GM12878 (cell line): ENCODE results near the gene HHIP. TPM values are rescaled to one million over a fixed set of nuclear protein-coding genes. Genes with fewer than 3 reads are reported as not detected.

Experiments used
- ATAC-seq: fragments of 200-7000 bp; cut with Tn5 transposase; 3 replicates; pipeline ENCODE4 v1.9.1; 2020; ENCODE audit warnings: mild to moderate bottlenecking, moderate library complexity
- BruUV-seq: library from RNA; stranded (reverse); fragments of 400-500 nt; replicated peaks from 2 replicates; lab custom pipeline; 2021; lab: Mats Ljungman, UMichigan
- CTCF ChIA-PET: fragments of 300-600 bp; sonication (Branson Sonifier 250); formaldehyde crosslinking; extraction: SDS; loops from one replicate; lab custom pipeline; 2021; ENCODE audit warnings: inconsistent platforms; lab: Yijun Ruan, JAX
- POLR2A ChIA-PET: fragments of 350-600 bp; formaldehyde crosslinking; extraction: SDS; loops from one replicate; lab custom pipeline; 2021; ENCODE audit warnings: inconsistent platforms; lab: Charles Lee
- RAD21 ChIA-PET: fragments of 300-600 bp; sonication (Branson Sonifier 250); formaldehyde crosslinking; loops from one replicate; lab custom pipeline; 2023; ENCODE audit warnings: antibody characterized with exemption; ENCODE audit not compliant: unreplicated experiment; lab: Charles Lee
- SMC1A ChIA-PET: fragments of 300-600 bp; sonication (Branson Sonifier 250); formaldehyde crosslinking; loops from one replicate; lab custom pipeline; 2023; ENCODE audit not compliant: unreplicated experiment, uncharacterized antibody; lab: Charles Lee
- DNase-seq: peaks from one replicate; pipeline ENCODE4 v3.0.0-alpha.2; 2011; ENCODE audit warnings: low read depth, low spot score
- FAIRE-seq: peaks from 3 replicates; lab custom pipeline; 2011; peaks lifted over from hg19 to GRCh38; lab: Jason Lieb, UNC
- H2AFZ ChIP-seq: 2 replicates; pipeline ENCODE4 v1.6.0; 2011; ENCODE audit warnings: low read depth, low read length, control low read depth; ENCODE audit not compliant: control insufficient read depth
- H3K27ac ChIP-seq: 2 replicates; pipeline ENCODE4 v1.5.1; 2011; ENCODE audit warnings: control low read depth; ENCODE audit not compliant: control insufficient read depth, insufficient read depth
- H3K27me3 ChIP-seq, 2 experiments: replicated peaks in 1 of 2; 2 replicates each; pipeline versions ENCODE4 v1.6.0 to v1.6.1; 2011; ENCODE audit warnings: low read length in 1 of 2; ENCODE audit not compliant: control insufficient read depth in 2 of 2, insufficient read depth in 2 of 2
- H3K36me3 ChIP-seq, 2 experiments: 2 replicates each; pipeline ENCODE4 v1.5.1; 2011; ENCODE audit warnings: low read length in 1 of 2; ENCODE audit not compliant: control insufficient read depth in 2 of 2, insufficient read depth in 2 of 2
- H3K4me1 ChIP-seq: 2 replicates; pipeline ENCODE4 v1.6.1; 2011; ENCODE audit warnings: mild to moderate bottlenecking, low read length, moderate library complexity, mixed read lengths; ENCODE audit not compliant: control insufficient read depth, insufficient read depth
- H3K4me2 ChIP-seq: 2 replicates; pipeline ENCODE4 v1.6.0; 2011; ENCODE audit warnings: control low read depth; ENCODE audit not compliant: control insufficient read depth, insufficient read depth
- H3K4me3 ChIP-seq: fragments of 200-600 bp; sonication (generic); 2 replicates; pipeline ENCODE4 v1.5.1; 2016
- H3K79me2 ChIP-seq: 2 replicates; pipeline ENCODE4 v1.6.0; 2011; ENCODE audit warnings: low read length; ENCODE audit not compliant: control insufficient read depth, insufficient read depth
- H3K9ac ChIP-seq: 2 replicates; pipeline ENCODE4 v1.8.0; 2011; ENCODE audit warnings: low read length, control low read depth, mixed read lengths; ENCODE audit not compliant: control insufficient read depth, insufficient read depth
- H3K9me3 ChIP-seq: replicated peaks from 3 replicates; pipeline ENCODE4 v1.5.1; 2011; ENCODE audit warnings: mild to moderate bottlenecking, low read length; ENCODE audit not compliant: control insufficient read depth, insufficient read depth
- H4K20me1 ChIP-seq: 2 replicates; pipeline ENCODE4 v1.6.0; 2011; ENCODE audit not compliant: control insufficient read depth, insufficient read depth
- CEBPB ChIP-seq, 2 experiments: fragments of 150-350 bp in 1 of 2; IDR thresholded peaks; 2 replicates each; pipeline ENCODE4 v1.6.1; 2012 to 2014; ENCODE audit warnings: low read depth in 2 of 2, low read length in 2 of 2, borderline replicate concordance in 1 of 2, inconsistent platforms in 1 of 2
- CHD1 ChIP-seq: IDR thresholded peaks from 2 replicates; pipeline ENCODE4 v1.6.1; 2012; ENCODE audit warnings: low read depth, low read length, improper control_type of control experiment
- ETV6 ChIP-seq, 2 experiments: fragments of 450-650 bp in 1 of 2; IDR thresholded peaks in 1 of 2; conservative IDR thresholded peaks in 1 of 2; 2 replicates each; pipeline ENCODE4 v1.6.1; 2014; ENCODE audit warnings: antibody characterized with exemption in 1 of 2, borderline replicate concordance in 1 of 2, low read depth in 1 of 2, mild to moderate bottlenecking in 1 of 2, moderate library complexity in 1 of 2
- GATAD2B ChIP-seq: fragments of 450-650 bp; conservative IDR thresholded peaks from 2 replicates; pipeline ENCODE4 v1.6.1; 2017; ENCODE audit warnings: low read depth, mild to moderate bottlenecking, moderate library complexity
- MTA3 ChIP-seq: IDR thresholded peaks from 2 replicates; pipeline ENCODE4 v1.6.1; 2012; ENCODE audit warnings: low read length, inconsistent platforms, borderline replicate concordance
- NFYB ChIP-seq: IDR thresholded peaks from 2 replicates; pipeline ENCODE4 v1.6.1; 2011; ENCODE audit warnings: low read depth, mild to moderate bottlenecking, low read length, improper control_type of control experiment, moderate library complexity; ENCODE audit not compliant: insufficient read depth
- NR2F1 ChIP-seq: fragments of 450-650 bp; conservative IDR thresholded peaks from 2 replicates; pipeline ENCODE4 v1.6.1; 2017; ENCODE audit warnings: mild to moderate bottlenecking
- PML ChIP-seq: IDR thresholded peaks from 2 replicates; pipeline ENCODE4 v1.6.1; 2012; ENCODE audit warnings: low read length, inconsistent platforms
- RCOR1 ChIP-seq: conservative IDR thresholded peaks from 2 replicates; pipeline ENCODE4 v1.6.1; 2012; ENCODE audit warnings: low read depth, low read length, improper control_type of control experiment
- RFX5 ChIP-seq: IDR thresholded peaks from 2 replicates; pipeline ENCODE4 v1.6.1; 2011; ENCODE audit warnings: low read depth, low read length, improper control_type of control experiment
- TBL1XR1 ChIP-seq: IDR thresholded peaks from 2 replicates; pipeline ENCODE4 v1.6.1; 2012; ENCODE audit warnings: low read depth, low read length, improper control_type of control experiment
- WGBS: methylation state at CpG from one replicate; pipeline ENCODE4 v1.1.6; 2016; ENCODE audit warnings: low lambda C conversion rate; ENCODE audit not compliant: insufficient replicate concordance, insufficient coverage; ENCODE audit errors: missing lambda C conversion rate; 5-methylcytosine and 5-hydroxymethylcytosine counted together
- in situ Hi-C: fragments of 300-500 bp; cut with MboI; formaldehyde crosslinking; loops from 9 replicates; pipeline ENCODE4 v1.14.3; 2018; ENCODE audit warnings: mixed read lengths
- intact Hi-C: fragments of 100-400 bp; cut with micrococcal nuclease; formaldehyde crosslinking; loops from one replicate; pipeline ENCODE4 v1.14.2; 2022; ENCODE audit not compliant: unreplicated experiment
- polyA plus RNA-seq, 11 experiments: library from polyadenylated mRNA; depleted of rRNA in 4 of 11; unstranded in 6 of 11; stranded (reverse) in 5 of 11; fragments of >200 nt; fragmentation: Nextera tagmentation in 4 of 11; fragmentation: Illumina TruSeq in 1 of 11; extraction: Ambion mirVana in 4 of 11; extraction: Trizol in 1 of 11; gene quantifications; 1 replicate in 1 of 11; 2 replicates in 10 of 11; pipeline versions ENCODE4 v1.2.1 to v1.2.3, GENCODE V29; 2011 to 2016; ENCODE audit warnings: inconsistent platforms in 2 of 11, missing spikeins in 2 of 11, low read depth in 1 of 11
- total RNA-seq, 4 experiments: library from RNA; depleted of rRNA in 3 of 4; stranded (reverse); fragments of >200 nt in 3 of 4; fragmentation: Illumina TruSeq in 1 of 4; extraction: Trizol in 1 of 4; gene quantifications; 2 replicates each; pipeline versions ENCODE4 v1.2.1 to v1.2.3, GENCODE V29; 2013 to 2021
- TF ChIP-seq, protein P1 (sequence below): fragments of 150-350 bp; IDR thresholded peaks from 2 replicates; pipeline ENCODE4 v1.6.1; 2016; ENCODE audit warnings: low read depth, low read length
- TF ChIP-seq, protein P2 (sequence below): fragments of 450-650 bp; formaldehyde crosslinking; IDR thresholded peaks from 2 replicates; pipeline ENCODE4 v1.5.0; 2022; ENCODE audit warnings: mild to moderate bottlenecking, missing genetic modification characterization
- TF ChIP-seq, protein P3 (sequence below): IDR thresholded peaks from 2 replicates; pipeline ENCODE4 v1.6.1; 2011; ENCODE audit warnings: low read depth, mild to moderate bottlenecking, low read length, moderate library complexity, borderline replicate concordance; ENCODE audit errors: extremely low read depth

Gene HHIP
- total and polyA plus RNA-seq, 10 of the 15 experiments (the other 5 are each of a cell fraction or from before 2014, with no cell fraction given) = 0.06 to 0.56 (median 0.24) TPM; not detected in 1

DNA sequence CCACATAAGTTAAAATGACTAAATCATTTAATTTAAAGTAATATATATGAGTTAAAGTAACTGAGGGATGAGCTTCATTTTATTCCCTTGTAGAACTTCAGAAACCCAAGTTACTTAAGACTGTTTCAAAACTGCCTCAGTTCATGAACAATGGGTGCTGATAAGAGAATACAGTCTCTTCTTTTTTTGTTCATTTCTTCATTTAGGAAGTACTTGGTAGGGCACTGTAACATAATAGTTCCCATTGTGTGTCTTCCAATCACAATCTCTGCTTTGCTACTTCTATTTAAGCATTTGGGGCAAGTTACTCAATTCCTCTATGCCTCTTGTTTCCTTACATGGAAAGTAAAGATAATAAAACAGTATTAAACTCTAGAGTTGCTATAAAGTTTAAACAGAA is 50.4 kb downstream of the HHIP start (continued):
- TF ChIP-seq, protein P1, sequence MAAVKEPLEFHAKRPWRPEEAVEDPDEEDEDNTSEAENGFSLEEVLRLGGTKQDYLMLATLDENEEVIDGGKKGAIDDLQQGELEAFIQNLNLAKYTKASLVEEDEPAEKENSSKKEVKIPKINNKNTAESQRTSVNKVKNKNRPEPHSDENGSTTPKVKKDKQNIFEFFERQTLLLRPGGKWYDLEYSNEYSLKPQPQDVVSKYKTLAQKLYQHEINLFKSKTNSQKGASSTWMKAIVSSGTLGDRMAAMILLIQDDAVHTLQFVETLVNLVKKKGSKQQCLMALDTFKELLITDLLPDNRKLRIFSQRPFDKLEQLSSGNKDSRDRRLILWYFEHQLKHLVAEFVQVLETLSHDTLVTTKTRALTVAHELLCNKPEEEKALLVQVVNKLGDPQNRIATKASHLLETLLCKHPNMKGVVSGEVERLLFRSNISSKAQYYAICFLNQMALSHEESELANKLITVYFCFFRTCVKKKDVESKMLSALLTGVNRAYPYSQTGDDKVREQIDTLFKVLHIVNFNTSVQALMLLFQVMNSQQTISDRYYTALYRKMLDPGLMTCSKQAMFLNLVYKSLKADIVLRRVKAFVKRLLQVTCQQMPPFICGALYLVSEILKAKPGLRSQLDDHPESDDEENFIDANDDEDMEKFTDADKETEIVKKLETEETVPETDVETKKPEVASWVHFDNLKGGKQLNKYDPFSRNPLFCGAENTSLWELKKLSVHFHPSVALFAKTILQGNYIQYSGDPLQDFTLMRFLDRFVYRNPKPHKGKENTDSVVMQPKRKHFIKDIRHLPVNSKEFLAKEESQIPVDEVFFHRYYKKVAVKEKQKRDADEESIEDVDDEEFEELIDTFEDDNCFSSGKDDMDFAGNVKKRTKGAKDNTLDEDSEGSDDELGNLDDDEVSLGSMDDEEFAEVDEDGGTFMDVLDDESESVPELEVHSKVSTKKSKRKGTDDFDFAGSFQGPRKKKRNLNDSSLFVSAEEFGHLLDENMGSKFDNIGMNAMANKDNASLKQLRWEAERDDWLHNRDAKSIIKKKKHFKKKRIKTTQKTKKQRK = no peak
- no peak for TF ChIP-seq TBL1XR1

DNA sequence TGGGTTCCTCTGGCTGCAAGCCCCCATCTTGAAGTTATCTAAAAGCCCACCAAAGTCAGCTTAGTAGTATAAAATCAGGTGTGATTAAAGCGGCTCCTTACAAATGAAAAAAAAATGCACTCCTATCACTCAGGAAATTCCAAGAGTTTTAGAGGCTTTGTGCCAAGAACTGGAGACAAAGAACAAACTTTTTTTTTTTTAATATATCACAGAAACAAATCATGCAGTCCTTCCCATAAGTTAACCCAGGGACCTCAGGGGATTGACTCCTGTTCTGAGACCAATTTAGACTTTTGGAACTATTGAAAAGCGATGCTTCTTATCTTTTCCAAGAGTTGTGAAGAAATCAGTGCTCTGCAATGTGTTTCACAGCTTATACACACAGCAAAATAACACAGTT is 53.6 kb downstream of the HHIP start:
- CTCF ChIA-PET = no interaction called here
- Histone ChIP-seq H3K4me1 (no peaks in the 10 kb centered on the region), H2AFZ (no peak overlapping the region), H3K9me3 (no peaks in the 10 kb centered on the region), H3K4me2 (no peak overlapping the region), H3K36me3 (no peaks in the 10 kb centered on the region), H3K27ac (no peak overlapping the region), H3K79me2 (no peaks in the 10 kb centered on the region), H3K4me3 (no peak overlapping the region), H3K27me3 (no peaks in the 10 kb centered on the region), H4K20me1 (no peaks in the 10 kb centered on the region), H3K9ac (no peak overlapping the region)
- BruUV-seq = no TSS peak
- no peak for ATAC-seq
- DNase-seq = no peak
- intact Hi-C loops = no loop called here
- RAD21 ChIA-PET = no interaction called here
- WGBS = 40% methylated on average over 2 of the region's 2 CpGs
- POLR2A ChIA-PET = no interaction called here
- no peak for FAIRE-seq
- in situ Hi-C loops = no loop called here
- SMC1A ChIA-PET = no interaction called here
- no peak for TF ChIP-seq ETV6 (conservative IDR thresholded peaks at IDR 0.05 in 1 of 2, IDR thresholded peaks at IDR 0.05 in 1 of 2; ENCODE audit: borderline replicate concordance in 1 of 2, low read depth in 1 of 2)
- TF ChIP-seq CHD1 = no peak
- TF ChIP-seq CEBPB (IDR thresholded peaks at IDR 0.05; ENCODE audit: borderline replicate concordance in 1 of 2, low read depth in 2 of 2, low read length in 2 of 2) = no peak
- TF ChIP-seq RCOR1 = no peak
- TF ChIP-seq NFYB = no peak
- TF ChIP-seq, protein P2, sequence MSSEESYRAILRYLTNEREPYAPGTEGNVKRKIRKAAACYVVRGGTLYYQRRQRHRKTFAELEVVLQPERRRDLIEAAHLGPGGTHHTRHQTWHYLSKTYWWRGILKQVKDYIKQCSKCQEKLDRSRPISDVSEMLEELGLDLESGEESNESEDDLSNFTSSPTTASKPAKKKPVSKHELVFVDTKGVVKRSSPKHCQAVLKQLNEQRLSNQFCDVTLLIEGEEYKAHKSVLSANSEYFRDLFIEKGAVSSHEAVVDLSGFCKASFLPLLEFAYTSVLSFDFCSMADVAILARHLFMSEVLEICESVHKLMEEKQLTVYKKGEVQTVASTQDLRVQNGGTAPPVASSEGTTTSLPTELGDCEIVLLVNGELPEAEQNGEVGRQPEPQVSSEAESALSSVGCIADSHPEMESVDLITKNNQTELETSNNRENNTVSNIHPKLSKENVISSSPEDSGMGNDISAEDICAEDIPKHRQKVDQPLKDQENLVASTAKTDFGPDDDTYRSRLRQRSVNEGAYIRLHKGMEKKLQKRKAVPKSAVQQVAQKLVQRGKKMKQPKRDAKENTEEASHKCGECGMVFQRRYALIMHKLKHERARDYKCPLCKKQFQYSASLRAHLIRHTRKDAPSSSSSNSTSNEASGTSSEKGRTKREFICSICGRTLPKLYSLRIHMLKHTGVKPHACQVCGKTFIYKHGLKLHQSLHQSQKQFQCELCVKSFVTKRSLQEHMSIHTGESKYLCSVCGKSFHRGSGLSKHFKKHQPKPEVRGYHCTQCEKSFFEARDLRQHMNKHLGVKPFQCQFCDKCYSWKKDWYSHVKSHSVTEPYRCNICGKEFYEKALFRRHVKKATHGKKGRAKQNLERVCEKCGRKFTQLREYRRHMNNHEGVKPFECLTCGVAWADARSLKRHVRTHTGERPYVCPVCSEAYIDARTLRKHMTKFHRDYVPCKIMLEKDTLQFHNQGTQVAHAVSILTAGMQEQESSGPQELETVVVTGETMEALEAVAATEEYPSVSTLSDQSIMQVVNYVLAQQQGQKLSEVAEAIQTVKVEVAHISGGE (CRISPR knock-in tag) = no peak
- TF ChIP-seq RFX5 = no peak
- no peak for TF ChIP-seq NR2F1
- TF ChIP-seq, protein P3, sequence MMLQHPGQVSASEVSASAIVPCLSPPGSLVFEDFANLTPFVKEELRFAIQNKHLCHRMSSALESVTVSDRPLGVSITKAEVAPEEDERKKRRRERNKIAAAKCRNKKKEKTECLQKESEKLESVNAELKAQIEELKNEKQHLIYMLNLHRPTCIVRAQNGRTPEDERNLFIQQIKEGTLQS = no peak
- TF ChIP-seq PML = no peak
- TF ChIP-seq GATAD2B = no peak
- TF ChIP-seq MTA3 = no peak
